COR-L47 (cell line): Measurements from ENCODE around the gene FRAT1.
"Not testable (repeated sequence)": the region's sequence is repeated elsewhere in the genome, so short reads cannot be mapped to it uniquely, and the experiment has no call there.

Source experiments
- DNase-seq: peaks from one replicate; lab custom pipeline; 2025; lab: John Stamatoyannopoulos, UW

The FRAT1 gene, protein sequence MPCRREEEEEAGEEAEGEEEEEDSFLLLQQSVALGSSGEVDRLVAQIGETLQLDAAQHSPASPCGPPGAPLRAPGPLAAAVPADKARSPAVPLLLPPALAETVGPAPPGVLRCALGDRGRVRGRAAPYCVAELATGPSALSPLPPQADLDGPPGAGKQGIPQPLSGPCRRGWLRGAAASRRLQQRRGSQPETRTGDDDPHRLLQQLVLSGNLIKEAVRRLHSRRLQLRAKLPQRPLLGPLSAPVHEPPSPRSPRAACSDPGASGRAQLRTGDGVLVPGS

GRCh38 chr10:97318772-97319651 lies at the start of gene FRAT1:
FRAT1 (plus strand) TSS chr10:97319271; CDS start chr10:97319454, 183 bp downstream.
- peak; percentile 46 for DNase-seq

- DNase-seq: no peak
Observed at GRCh38 chr10:97270523-97271154, 48.4 kb upstream of the FRAT1 start.

DNA sequence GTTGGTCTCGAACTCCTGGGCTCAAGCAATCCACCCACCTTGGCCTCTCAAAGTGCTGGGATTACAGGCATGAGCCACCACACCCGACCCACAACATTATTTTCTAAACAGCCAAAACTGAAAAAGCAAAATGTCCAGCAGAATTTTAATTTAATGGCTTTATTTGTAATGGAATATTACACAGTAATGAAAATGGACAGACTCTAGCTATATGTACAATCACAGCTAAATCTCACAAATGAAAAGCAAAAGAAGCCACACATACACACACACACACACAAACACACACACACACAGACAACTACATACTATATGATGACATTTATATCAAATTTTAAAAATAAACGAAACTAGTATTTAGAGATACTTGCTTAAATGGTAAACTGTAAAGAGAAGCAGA lies 45.4 kb upstream of the FRAT1 start:
- no peak for DNase-seq

DNA sequence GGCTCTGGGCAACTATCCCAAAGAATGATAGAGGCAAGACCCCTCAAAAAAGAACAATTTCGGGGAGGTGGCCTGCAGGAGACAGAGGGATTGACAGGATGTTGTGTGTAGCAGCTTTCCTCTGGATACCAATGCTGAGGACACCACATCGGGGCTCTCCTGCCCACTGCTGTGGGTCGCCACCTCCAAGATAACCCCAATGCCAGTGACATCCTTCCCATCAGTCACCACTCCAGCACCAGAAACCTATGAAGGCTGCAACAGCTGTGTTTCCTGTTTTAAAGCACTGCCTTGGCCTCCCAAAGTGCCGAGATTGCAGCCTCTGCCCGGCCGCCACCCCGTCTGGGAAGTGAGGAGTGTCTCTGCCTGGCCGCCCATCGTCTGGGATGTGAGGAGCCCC lies 44.2 kb upstream of the FRAT1 start:
- no peak for DNase-seq

DNA sequence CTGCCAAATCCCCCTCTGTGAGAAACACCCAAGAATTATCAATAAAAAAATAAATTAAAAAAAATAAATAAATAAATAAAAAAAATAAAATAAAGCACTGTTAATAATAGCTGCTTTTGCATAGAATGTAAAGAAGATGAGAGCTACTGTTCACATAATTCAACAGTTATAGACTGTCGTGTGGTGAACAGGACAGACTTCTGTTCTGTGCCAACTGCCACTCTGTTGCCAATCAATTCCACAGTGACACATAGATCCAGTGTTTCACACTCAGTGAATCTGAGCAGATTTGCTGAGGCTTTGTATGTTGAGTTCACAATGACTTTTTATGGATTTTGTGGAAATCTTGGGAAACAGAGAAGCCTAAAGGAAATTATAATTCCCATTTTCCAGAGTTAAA lies 41.5 kb upstream of the FRAT1 start:
- no peak for DNase-seq

- DNase-seq: peak; percentile 33
Observed at GRCh38 chr10:97278491-97278989, 40.5 kb upstream of the FRAT1 start.

- DNase-seq: no peak
Observed at GRCh38 chr10:97279121-97279815, 39.8 kb upstream of the FRAT1 start.

DNA sequence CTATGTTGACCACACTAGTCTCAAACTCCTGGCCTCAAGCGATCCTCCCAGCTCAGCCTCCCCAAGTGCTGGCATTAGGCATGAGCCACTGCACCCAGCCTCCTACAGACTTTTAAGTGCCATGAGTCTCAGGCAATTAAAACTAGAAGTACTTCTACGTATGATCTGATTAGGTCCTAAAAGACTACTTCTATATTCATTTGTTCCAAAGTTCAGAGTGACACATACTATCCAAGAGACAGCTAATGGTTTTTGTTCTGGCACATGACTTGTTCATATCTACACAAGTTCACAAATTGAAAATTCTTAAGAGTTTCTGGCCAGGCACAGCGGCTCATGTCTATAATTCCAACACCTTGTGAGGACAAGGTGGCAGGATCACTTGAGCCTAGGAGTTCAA lies 38.3 kb upstream of the FRAT1 start:
- no peak for DNase-seq

DNA sequence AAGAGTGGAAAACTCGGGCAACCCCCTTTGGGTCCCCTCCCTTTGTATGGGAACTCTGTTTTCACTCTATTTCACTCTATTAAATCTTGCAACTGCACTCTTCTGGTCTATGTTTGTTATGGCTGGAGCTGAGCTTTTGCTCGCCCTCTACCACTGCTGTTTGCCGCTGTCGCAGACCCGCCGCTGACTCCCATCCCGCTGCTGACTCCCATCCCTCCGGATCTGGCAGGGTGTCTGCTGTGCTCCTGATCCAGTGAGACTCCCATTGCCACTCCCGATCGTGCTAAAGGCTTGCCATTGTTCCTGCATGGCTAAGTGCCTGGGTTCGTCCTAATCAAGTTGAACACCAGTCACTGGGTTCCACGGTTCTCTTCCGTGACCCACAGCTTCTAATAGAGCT lies 29.0 kb upstream of the FRAT1 start:
- DNase-seq: not testable (repeated sequence)

DNA sequence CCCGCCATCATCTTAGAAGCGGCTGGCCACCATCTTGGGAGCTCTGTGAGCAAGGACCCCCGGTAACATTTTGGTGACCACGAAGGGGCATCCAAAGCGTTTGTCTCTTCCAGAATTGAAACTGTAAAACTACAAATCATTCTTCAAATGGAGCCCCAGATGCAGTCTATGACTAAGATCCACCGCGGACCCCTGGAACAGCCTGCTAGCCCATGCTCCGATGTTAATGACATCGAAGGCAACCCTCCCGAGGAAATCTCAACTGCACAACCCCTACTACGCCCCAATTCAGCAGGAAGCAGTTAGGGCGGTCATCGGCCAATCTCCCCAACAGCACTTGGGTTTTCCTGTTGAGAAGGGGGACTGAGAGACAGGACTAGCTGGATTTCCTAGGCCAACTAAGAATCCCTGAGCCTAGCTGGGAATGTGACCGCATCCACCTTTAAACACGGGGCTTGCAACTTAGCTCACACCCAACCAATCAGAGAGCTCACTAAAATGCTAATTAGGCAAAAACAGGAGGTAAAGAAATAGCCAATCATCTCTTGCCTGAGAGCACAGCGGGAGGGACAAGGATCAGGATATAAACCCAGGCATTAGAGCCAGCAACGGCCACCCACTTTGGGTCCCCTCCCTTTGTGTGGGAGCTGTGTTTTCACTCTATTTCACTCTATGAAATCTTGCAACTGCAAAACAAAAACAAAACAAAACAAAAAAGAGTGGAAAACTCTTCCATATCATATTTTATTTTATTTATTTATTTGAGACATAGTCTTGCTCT lies 28.3 kb upstream of the FRAT1 start:
- DNase-seq: not testable (repeated sequence)

- no peak for DNase-seq
Observed at GRCh38 chr10:97291357-97292096, 27.5 kb upstream of the FRAT1 start.

DNA sequence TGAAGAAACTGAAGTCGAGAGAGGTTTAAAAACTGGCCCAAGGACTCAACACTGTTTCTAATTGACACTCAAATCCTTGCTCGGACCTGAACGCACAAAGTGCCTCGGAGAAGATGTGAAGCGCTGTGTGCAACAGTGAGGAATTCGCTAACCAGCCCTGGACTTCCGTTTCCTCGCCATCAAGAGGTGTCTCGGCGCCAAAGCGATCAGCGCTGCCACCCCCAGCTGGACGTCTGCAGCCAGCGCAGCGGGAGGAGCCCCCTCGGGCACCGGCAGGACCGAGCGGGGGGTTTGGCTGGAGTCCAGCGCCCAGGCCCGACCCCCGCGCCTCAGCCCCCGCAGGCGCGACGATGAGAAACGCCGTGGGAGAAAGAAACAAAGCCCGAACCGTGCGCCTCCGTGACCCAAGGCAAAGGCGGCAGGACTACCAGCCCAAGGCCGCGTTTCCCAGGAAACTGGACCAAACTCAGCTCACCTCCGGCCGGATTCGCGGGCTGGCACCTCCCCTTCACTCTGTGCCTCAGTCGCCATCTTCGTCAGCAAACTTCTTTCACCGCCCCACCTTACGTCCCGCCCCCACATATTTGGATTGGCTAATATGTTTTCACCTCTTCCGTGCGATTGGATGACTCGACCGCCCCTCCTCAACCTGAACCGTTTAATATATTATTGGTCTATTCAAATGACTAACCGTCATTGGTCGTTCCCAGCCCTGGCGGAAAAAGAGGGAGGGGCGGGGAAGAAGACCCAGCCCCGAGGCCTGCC lies 26.8 kb upstream of the FRAT1 start, which contains the start of gene ARHGAP19:
Gene ARHGAP19 (minus strand): TSS at position 541 of the 765 bp plus-strand sequence. CDS start 10 bp downstream, at position 531.
- peak; percentile 91 for DNase-seq

GRCh38 chr10:97292862-97293198 lies 26.2 kb upstream of the FRAT1 start:
- no peak for DNase-seq

GRCh38 chr10:97297556-97298222 lies 21.4 kb upstream of the FRAT1 start:
- DNase-seq: no peak

GRCh38 chr10:97298223-97298571 lies 20.9 kb upstream of the FRAT1 start:
- DNase-seq: no peak

GRCh38 chr10:97300980-97301379 lies 18.1 kb upstream of the FRAT1 start:
- DNase-seq: no peak

GRCh38 chr10:97302088-97302791 lies 16.8 kb upstream of the FRAT1 start:
- no peak for DNase-seq

DNA sequence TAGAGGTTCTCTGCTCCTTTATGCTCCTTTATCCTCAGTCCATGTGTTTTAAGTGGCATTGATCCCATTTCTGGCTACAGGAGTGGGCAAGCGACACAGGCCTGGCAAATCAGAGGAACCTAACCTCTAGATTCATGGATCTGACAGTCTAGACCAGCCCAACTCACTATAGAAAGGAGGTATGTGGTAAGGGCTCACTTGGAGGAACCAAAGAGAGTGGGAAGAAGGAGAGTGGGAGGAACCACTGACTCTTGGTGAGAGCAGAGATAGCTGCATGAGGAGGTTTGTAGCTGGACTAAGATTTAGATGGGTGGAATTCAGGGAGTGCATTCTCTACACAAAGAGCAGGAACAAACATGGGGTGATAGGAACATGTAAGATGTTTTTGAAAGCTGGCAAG lies 11.6 kb upstream of the FRAT1 start:
- no peak for DNase-seq
